ENCODE results near the gene FRYL.
"Not testable (repeated sequence)": the region's sequence is repeated elsewhere in the genome, so short reads cannot be mapped to it uniquely, and the experiment has no call there.

The FRYL gene

GRCh38 chr4:48642421-48643374 lies 137.4 kb downstream of the FRYL start:
- Histone ChIP-seq H3K9me3 (ENCODE audit: control insufficient read depth, low read length) (no peaks in the 10 kb centered on the region), H3K9ac (no peak overlapping the region), H3K79me2 (peaks cover 5% of the 10 kb centered on the region), H3K4me3 (ENCODE audit: low read depth, low read length) (no peak overlapping the region), H3K4me1 (peaks cover 3% of the 10 kb centered on the region), H3K4me2 (ENCODE audit: low read length) (no peak overlapping the region), H3K36me3 (ENCODE audit: control insufficient read depth, insufficient read depth, low read length) (no peaks in the 10 kb centered on the region), H3K27me3 (ENCODE audit: control insufficient read depth, insufficient read depth, low read length) (no peaks in the 10 kb centered on the region), H2AFZ (no peak overlapping the region), H3K27ac (no peak overlapping the region)
- TF ChIP-seq CTCF (IDR thresholded peaks at IDR 0.05) = no peak

DNA sequence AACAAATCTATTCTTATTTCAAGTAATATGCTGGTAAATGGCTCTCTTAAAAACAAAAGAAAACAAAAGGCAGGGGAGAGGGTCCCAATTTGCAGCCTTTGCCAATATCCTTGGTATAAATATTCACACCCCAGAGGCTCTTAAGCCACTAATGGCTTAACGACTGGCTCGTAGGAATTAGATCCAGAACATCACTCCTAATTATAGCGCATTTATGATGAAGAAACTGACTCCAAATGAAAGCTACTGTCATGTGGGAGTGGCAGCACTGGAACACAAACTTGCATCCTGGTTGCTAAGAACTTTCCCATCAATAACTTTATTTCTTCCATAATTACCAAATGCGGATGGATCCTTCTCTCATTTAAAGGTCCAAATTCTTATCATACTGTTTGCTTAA lies 138.7 kb downstream of the FRYL start:
- Histone ChIP-seq H2AFZ (no peak overlapping the region), H3K9me3 (ENCODE audit: control insufficient read depth, low read length) (no peaks in the 10 kb centered on the region), H3K4me3 (ENCODE audit: low read depth, low read length) (no peak overlapping the region), H3K27me3 (ENCODE audit: control insufficient read depth, insufficient read depth, low read length) (no peaks in the 10 kb centered on the region), H3K36me3 (ENCODE audit: control insufficient read depth, insufficient read depth, low read length) (no peaks in the 10 kb centered on the region), H3K9ac (no peak overlapping the region), H3K4me2 (ENCODE audit: low read length) (no peak overlapping the region), H3K27ac (no peak overlapping the region), H3K79me2 (peaks cover 11% of the 10 kb centered on the region), H3K4me1 (peaks cover 3% of the 10 kb centered on the region)
- no peak for TF ChIP-seq CTCF (IDR thresholded peaks at IDR 0.05)

- Histone ChIP-seq H3K27ac (no peak overlapping the region), H3K4me2 (ENCODE audit: low read length) (no peak overlapping the region), H3K4me3 (ENCODE audit: low read depth, low read length) (no peak overlapping the region), H3K36me3 (ENCODE audit: control insufficient read depth, insufficient read depth, low read length) (no peaks in the 10 kb centered on the region), H3K79me2 (peaks cover 11% of the 10 kb centered on the region), H2AFZ (no peak overlapping the region), H3K27me3 (ENCODE audit: control insufficient read depth, insufficient read depth, low read length) (no peaks in the 10 kb centered on the region), H3K4me1 (peaks cover 3% of the 10 kb centered on the region), H3K9me3 (ENCODE audit: control insufficient read depth, low read length) (no peaks in the 10 kb centered on the region), H3K9ac (no peak overlapping the region)
- no peak for TF ChIP-seq CTCF (IDR thresholded peaks at IDR 0.05)
Measured at GRCh38 chr4:48640699-48641098, 139.4 kb downstream of the FRYL start.

GRCh38 chr4:48640225-48640624 lies 139.9 kb downstream of the FRYL start:
- H3K9ac ChIP-seq = no peak overlapping the region
- H3K4me3 ChIP-seq (ENCODE audit: low read depth, low read length) = no peak overlapping the region
- H3K27me3 ChIP-seq (ENCODE audit: control insufficient read depth, insufficient read depth, low read length) = no peaks in the 10 kb centered on the region
- no peaks in the 10 kb centered on the region for H3K9me3 ChIP-seq (ENCODE audit: control insufficient read depth, low read length)
- TF ChIP-seq CTCF (IDR thresholded peaks at IDR 0.05) = no peak
- no peaks in the 10 kb centered on the region for H3K36me3 ChIP-seq (ENCODE audit: control insufficient read depth, insufficient read depth, low read length)
- peaks cover 11% of the 10 kb centered on the region for H3K79me2 ChIP-seq
- no peak overlapping the region for H3K4me2 ChIP-seq (ENCODE audit: low read length)
- peaks cover 3% of the 10 kb centered on the region for H3K4me1 ChIP-seq
- H3K27ac ChIP-seq = no peak overlapping the region
- H2AFZ ChIP-seq = no peak overlapping the region

DNA sequence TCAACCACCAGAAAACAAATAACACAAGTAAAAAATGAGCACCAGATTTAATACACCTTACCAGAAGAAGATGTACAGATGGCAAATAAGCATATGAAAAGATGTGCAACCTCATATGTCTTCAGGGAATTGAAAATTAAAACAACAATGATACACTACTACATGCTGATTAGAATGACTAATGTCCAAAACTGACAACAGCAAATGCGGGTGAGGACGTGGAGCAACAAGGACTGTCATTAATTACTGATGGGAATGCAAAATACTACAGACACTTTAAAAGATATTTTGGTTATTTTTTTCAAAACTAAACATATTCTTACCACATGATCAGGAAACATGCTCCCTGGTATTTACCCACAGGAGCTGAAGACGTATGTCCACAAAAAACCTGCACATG lies 140.3 kb downstream of the FRYL start:
- H3K27ac ChIP-seq = no peak overlapping the region
- no peak overlapping the region for H2AFZ ChIP-seq
- H3K9me3 ChIP-seq (ENCODE audit: control insufficient read depth, low read length) = no peaks in the 10 kb centered on the region
- no peaks in the 10 kb centered on the region for H3K27me3 ChIP-seq (ENCODE audit: control insufficient read depth, insufficient read depth, low read length)
- peaks cover 3% of the 10 kb centered on the region for H3K4me1 ChIP-seq
- no peak overlapping the region for H3K4me3 ChIP-seq (ENCODE audit: low read depth, low read length)
- H3K79me2 ChIP-seq = peaks cover 11% of the 10 kb centered on the region
- H3K4me2 ChIP-seq (ENCODE audit: low read length) = no peak overlapping the region
- TF ChIP-seq CTCF (IDR thresholded peaks at IDR 0.05) = no peak
- H3K36me3 ChIP-seq (ENCODE audit: control insufficient read depth, insufficient read depth, low read length) = no peaks in the 10 kb centered on the region
- H3K9ac ChIP-seq = no peak overlapping the region

DNA sequence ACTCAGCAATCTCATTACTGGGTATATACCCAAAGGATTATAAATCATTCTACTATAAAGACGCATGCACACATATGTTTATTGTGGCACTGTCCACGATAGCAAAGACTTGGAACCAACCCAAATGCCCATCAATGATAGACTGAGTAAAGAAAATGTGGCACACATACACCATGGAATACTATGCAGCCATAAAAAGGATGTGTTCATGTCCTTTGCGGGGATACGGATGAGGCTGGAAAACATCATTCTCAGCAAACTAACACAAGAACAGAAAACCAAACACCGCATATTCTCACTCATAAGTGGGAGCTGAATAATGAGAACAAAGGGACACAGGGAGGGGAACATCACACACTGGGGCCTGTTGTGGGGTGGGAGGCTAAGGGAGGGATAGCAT lies 141.5 kb downstream of the FRYL start:
- not testable (repeated sequence) for H3K9me3 ChIP-seq (ENCODE audit: control insufficient read depth, low read length); H3K9ac ChIP-seq; H3K27me3 ChIP-seq (ENCODE audit: control insufficient read depth, insufficient read depth, low read length); H3K4me1 ChIP-seq; H3K27ac ChIP-seq; H2AFZ ChIP-seq; H3K4me2 ChIP-seq (ENCODE audit: low read length); H3K4me3 ChIP-seq (ENCODE audit: low read depth, low read length); H3K36me3 ChIP-seq (ENCODE audit: control insufficient read depth, insufficient read depth, low read length)
- peaks cover 11% of the 10 kb centered on the region for H3K79me2 ChIP-seq
